Left ventricle myocardium superior (tissue), 1 donor: ENCODE measurements around the gene HIVEP2. TPM values are rescaled to one million over a fixed set of nuclear protein-coding genes. Genes with fewer than 3 reads are reported as not detected.

ENCODE experiments used
- ATAC-seq: fragments of 200-7000 bp; cut with Tn5 transposase; one replicate; pipeline ENCODE4 v1.9.1; 2020; ENCODE audit warnings: mild to moderate bottlenecking, moderate library complexity
- DNase-seq: peaks from one replicate; pipeline ENCODE4 v3.0.0-alpha.2; 2020
- intact Hi-C: fragments of 100-400 bp; cut with micrococcal nuclease; formaldehyde crosslinking; loops from one replicate; pipeline ENCODE4 v1.11.0; 2022
- total RNA-seq: library from RNA; stranded (reverse); fragmentation: NEBNext Ultra II Directional; extraction: Animal tissue kit (Norgen Biotek cat#: 25700); gene quantifications from one replicate; pipeline ENCODE4 v1.2.1, GENCODE V29; 2021
- donor health status: DM: no; HTN: yes; CAD: no; lungs with severe emphysema.

Gene HIVEP2
- total RNA-seq, 1 donor from 2014 or later = 14.4 TPM

DNA sequence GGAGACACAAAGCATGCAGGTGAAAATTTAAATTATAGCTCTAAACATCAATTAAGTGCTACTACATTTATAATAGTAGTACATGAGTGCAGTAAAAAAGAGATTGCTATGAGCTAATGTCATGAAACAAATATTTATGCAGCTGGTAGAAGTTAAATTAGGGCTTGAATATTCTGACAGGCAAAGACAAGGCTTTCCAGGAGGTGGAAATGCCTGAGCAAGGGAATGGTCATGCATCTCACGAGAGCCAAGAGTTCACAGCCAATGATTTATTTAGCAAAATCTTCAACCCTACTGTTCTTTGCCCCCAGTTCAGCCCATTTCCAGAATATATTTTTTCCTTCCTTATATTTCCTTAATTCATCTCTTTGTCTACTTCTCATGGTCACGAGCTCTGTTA is 128.9 kb downstream of the HIVEP2 start:
- DNase-seq (no peak), ATAC-seq (peak; percentile 48)
- intact Hi-C loops = no loop called here

DNA sequence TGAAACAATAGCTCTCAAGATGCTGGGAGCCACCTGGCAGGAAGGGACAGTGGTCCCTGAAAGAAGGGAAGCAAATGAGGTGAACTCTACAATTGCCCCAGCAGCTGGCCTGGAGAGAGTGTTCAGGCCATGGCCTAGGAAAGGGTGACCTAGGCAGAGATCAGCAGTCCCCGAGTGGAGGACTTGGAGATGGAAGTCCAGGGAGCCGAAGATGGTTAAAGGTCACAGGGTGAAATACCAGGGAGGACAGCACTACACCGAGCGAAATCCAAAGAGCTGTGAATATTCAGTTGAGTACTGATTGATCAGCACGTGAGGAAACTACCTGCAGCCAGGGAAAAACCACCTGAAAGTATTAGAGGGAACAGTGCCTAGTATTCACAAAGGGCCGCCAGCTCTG is 133.1 kb downstream of the HIVEP2 start:
- intact Hi-C loops = no loop called here
- DNase-seq = no peak
- ATAC-seq = no peak

DNA sequence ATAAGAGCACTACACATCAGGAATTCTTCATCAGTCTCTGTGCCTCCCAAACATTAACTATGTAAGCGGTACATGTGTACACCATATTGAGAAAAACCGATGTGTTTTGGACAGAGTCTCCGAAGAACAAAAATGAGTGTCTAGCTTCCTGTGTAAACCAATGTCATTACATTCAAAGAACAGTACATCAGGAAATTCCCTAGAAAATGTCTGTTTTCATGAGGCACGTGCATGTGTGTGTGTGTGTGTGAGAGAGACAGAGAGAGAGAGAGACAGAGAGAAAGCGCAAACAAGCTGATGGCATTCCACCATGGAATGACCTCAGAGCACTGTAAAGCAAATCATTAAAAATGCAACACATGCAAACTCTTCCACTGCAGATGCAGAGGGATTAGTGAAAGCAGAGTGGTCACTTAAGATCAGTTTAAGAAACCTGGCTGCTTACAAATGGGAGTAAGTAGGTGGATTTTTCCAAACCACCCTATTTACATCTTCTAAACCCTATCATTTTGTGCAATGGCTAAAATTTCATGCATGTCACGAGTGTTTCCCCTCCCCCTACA is 133.9 kb downstream of the HIVEP2 start:
- DNase-seq (no peak), ATAC-seq (no peak)
- intact Hi-C loops = no loop called here

DNA sequence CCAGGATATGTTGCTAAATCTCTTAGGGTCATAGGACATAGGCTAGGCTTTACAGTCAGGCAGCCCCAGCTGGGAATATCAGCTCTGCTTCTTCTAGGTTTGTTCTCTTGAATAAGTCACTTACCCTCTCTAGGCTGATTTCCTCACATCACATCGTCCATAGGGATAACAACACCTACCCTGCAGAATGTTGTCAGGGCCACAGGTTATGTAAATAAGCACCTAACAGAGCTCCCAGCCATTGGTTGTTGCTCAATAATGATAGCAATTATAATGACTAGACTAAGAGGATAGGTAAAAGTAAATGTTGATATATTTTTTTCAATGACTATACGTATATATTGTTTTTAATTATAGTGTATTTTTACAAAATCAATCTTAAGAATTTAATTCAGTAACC is 135.0 kb downstream of the HIVEP2 start:
- ATAC-seq = no peak
- intact Hi-C loops = no loop called here

DNA sequence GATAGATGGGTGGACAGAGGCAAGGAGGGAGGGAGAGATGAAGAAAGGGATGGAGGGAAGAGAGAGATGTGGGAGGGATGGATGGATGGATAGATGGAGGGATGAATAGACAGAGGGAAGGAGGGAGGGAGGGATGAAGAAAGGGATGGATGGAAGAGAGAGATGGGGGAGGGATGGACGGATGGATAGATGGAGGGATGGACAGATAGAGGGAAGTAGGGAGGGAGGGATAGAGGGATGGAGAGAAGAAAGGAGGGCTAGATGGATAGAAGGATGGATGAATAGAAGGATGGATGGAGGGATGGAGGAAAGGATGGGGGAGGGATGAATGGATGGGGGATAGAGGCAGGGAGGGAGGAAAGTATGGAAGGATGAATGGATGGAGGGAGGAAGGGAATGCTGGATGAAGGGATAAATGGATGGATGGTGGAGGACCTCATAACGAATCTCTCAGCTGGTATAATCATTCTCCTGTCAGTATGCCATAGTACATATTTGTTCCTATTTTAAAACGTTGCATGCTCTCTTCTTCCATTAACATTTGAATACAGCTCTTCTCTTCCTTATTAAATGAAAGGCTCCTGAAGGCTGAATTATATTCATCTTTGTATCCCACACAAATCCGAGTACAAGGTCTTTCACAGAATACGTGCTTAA is 136.4 kb downstream of the HIVEP2 start:
- ATAC-seq (no peak), DNase-seq (no peak)
- intact Hi-C loops = no loop called here

More for the DNA sequence above, 135.0 kb downstream of the HIVEP2 start:
- DNase-seq = no peak

DNA sequence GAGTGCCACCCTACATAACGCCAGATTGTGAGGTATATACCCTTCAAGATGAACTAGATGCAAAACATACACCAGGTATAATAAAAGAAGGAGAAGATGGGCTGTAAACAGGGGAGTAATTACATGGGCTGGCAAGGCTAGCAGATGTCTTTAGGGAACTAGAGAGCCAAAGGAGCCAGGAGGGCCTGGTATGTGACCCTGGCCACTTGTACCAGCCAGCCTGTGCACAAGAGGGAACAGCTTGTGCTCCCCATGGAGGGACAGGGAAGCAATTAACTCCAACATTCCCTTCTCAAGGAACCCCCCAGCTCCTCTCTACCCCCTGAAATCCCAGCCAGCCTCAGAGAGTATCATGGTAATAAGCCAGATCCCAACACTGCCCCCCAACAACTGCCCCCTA is 139.9 kb downstream of the HIVEP2 start:
- intact Hi-C loops = no loop called here
- DNase-seq (no peak), ATAC-seq (peak; percentile 42)

DNA sequence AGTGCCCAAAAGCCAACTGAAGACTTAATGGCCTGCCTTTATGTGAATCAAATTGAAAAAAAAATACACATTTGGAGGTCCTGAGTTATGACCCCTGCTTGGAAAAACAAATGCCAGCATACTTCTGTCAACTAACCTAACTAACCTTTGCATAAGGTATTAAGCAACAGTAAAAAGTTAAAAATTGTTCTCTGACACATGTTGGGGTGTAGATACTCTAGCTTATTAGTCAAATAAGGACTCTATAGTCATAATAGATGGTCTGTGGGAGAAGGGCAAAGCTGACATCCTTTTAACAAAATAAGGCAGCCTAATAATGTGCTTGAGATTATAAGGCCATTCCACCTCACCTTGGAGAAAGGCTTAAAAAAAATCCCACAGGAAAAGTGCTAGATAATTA is 140.5 kb downstream of the HIVEP2 start:
- ATAC-seq = no peak

DNA sequence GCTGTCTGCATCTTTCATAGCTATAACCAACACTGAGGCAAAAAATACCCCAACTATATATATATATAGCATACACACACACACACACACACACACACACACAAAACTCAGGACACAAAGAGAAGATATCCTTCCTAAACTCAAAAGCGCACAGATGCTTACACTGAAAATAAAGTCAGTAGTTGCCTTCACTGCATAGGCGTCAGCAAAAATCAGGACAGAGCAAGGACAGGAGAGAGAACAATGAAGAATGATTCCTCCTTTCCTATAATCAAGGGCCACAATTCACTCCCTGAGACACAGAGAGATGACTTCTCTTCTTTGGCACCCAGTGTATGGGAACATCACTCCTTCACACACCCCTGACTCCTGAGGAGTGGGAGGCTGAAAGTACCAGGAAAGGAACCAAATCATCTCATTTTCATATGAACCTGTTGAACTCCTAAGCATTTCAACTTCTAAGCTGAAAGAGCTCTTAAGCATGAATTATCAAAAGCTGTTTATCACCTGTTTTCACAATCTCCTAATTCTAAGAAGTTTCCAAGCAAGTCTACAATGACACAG is 141.4 kb downstream of the HIVEP2 start:
- intact Hi-C loops = no loop called here
- ATAC-seq = no peak

More for the DNA sequence above, 140.5 kb downstream of the HIVEP2 start:
- no peak for DNase-seq
- intact Hi-C loops = no loop called here

DNA sequence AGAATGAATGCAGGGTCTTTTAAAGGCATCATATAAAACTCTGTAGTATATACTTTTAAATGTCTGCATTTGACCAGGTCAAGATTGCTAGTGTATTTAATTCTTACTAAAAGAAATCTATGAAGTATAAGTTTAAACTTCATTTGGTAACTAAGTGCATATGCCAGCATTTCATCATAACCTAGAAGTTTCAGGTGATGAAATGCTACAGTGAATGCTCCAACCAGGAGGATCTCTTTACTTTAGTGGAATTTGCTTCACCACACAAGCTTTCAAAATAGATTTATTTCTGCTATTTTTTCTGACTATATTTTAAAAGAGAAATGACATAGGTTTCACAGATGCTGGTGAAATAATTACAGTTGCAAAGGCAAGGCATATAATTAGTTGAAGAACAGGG is 141.9 kb downstream of the HIVEP2 start:
- ATAC-seq = no peak

More for the DNA sequence above, 141.4 kb downstream of the HIVEP2 start:
- DNase-seq = no peak

DNA sequence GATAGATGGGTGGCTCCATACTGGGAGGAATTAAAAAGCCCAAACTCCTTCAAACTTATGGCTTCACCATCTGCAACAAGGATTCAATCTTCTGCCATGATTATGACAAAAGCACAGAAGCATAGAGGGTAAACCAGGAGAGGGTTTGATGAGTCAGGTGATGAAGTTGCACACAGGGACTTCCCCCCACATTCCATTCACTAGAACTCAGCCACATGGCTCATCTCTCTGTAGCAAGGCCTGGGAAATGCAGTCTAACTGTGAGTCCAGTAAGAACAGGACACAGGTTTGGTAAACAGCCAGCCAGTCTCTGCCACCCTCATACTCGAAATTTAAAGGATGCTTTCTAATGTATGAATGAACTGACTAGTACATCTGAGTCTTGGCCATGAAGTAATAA is 142.9 kb downstream of the HIVEP2 start:
- DNase-seq = no peak

More for the DNA sequence above, 141.9 kb downstream of the HIVEP2 start:
- intact Hi-C loops = no loop called here
- no peak for DNase-seq

DNA sequence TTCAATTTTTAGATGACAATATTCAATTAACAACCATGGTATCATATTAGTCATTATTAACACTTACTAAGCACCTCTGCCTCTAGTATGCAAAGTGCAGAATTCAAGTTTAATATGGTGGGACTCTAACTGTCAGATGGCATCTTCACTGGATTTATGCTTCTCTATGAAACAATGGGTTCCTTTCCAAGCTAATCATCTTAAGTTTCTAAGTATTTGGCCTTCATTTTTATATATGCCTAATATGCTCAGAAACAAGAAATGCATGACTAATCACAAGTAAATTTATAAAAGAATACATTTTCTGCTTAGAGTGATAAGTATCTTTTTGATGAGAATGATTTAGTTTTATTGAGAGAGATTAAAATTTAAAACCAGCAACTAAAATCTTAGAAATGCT is 144.7 kb downstream of the HIVEP2 start:
- DNase-seq = no peak
- ATAC-seq = no peak
- intact Hi-C loops = no loop called here

More for the DNA sequence above, 142.9 kb downstream of the HIVEP2 start:
- ATAC-seq = peak; percentile 77
- intact Hi-C loops = no loop called here

DNA sequence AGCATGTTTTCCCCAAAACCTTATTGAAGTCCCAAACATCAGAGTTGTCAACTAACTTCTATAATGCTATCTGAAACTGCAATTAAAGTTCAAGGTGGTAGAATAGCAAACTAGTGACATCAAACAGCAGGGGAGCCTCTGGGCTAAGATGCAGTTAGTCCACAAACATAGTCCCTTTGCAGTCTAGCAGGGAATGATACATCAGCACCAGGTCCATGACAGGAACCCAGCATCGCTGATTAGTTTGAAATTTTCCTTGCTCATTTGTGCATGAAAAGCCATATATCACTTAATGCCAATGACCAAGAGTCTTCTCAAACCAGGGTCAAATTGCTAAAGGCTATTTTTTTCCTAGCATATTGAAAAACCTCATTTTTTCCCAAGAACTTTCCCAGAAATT is 145.3 kb downstream of the HIVEP2 start:
- DNase-seq (no peak), ATAC-seq (no peak)
- intact Hi-C loops = no loop called here

DNA sequence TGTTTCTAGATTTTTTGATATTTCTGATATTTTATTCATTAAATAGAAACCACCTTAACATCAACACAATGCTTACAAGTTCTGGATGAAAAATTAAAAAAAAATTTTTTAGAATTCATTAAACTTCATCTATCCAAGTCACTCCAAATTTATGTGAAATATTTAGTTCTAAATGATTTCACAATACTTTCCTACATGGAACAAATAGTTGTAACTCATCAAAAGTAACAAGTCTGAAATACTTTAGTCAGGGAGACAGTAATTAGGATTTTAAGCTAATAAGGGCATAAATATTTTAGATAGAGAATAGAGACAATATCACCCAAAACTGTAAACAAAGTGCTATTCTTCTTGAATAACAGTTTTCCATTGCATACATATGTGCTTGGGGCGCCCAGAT is 147.8 kb downstream of the HIVEP2 start:
- intact Hi-C loops = no loop called here
- ATAC-seq (no peak), DNase-seq (no peak)

DNA sequence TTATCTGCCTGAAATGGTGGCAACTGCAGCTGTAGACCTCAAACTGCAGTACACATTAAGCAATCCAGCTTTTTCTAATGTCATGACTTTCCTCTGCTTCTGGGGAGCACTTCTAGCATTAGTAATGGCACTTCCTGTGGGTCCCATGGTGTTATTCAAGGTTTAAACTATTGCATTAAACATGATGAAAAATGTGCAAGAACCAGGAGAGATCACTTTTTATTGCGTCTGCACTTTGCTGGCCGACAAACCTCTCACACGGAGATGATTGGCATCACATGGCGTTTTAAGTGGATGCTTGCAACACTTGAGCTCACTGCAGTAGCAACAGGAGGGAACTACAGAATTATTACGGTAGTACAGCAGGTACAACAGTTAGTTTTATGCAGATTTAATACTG is 148.4 kb downstream of the HIVEP2 start:
- no peak for DNase-seq
- ATAC-seq = peak; percentile 63
- intact Hi-C loops = no loop called here

DNA sequence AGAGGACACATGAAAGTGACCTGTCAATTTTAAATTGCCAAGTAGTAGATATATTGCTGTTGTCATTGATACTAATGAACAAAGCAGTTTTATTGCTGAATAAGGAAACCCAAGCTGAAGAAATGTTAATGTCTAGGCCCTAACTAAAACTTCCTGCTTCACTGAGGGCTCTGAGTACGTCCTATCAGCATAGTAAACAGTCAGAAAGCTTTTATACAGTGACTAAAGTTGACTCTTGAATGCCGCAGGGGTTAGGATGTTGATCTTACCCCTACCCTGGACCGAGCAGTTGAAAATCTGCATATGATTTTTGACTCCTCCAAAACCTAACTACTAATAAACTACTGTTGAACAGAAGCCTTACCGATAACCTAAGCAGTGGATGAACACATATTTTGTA is 149.0 kb downstream of the HIVEP2 start:
- intact Hi-C loops = no loop called here
- ATAC-seq = no peak

DNA sequence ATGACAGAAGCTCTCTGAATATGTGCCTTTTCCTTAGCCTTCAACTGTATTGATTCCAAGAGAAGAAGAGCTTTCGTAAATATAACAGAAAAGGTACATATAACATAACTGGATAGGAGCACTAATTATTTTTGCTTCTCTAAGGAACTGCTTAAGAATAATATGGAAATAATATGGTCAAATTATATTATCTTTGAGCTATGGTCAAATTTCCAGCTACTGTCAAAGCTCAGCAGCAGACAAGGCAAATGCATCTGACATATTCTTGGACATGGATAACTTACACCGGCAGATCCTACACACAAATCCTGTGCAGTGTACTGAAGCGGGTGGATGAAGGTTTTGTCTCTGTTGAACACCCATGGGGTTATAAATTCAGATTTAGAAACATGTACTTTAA is 150.6 kb downstream of the HIVEP2 start:
- intact Hi-C loops = no loop called here
- DNase-seq (no peak), ATAC-seq (no peak)

More for the DNA sequence above, 149.0 kb downstream of the HIVEP2 start:
- DNase-seq = no peak

DNA sequence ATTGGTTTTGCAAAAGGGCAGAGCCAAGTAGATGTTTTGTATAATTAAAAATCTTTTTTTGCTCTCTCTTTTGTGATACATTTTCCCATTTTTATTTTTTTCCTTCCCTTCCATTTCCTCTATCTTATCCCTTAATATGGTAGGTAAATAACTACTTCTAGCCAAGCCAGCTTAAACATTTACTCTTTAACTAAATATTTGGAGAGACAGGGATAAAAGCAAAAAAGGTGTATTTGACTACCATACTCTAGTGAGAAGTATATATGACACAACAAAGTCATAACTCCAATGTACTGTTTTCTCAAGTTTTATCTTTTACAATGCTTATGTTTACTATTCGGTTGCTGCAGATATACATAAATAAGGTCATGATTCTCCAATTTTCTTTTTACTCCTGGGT is 154.7 kb downstream of the HIVEP2 start:
- intact Hi-C loops = no loop called here
- ATAC-seq (no peak), DNase-seq (no peak)

DNA sequence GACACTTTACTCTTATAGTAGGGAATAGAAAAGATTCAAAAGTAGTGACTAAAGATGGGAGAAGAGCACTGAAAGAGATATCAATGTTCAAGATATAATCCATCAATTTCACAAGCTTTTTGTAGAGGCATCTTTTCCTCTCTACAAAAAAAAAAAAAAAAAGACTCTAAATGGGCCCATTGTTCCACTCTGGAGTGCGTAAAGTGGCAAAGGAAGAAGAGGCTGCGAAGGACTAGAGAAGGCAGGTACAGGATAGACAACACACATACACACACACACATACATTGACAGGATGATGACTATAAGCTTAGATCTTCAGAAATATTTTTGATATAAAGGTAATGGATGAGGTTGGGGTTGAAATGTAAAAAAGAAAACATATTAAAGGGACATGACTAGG is 157.6 kb downstream of the HIVEP2 start:
- intact Hi-C loops = no loop called here
- DNase-seq (no peak), ATAC-seq (no peak)

DNA sequence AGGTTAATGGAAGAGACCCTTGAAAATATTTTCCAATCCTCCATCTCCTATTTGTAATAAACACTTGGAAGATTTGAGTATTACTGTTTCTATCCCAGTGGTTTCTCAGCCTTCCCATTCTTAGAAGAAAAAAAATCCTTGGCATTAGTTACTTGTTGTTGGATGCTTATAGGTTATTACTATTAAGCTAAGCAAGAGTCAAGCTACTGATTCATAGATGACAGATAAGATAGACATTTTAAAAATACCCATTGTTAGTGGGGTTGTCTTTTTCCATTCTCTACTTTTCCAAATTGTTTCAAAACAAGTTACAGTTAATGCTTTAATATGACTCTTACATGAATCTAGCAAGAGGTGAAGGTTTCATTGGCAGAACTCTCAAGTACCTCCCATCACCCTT is 158.5 kb downstream of the HIVEP2 start:
- intact Hi-C loops = no loop called here
- ATAC-seq (no peak), DNase-seq (no peak)

DNA sequence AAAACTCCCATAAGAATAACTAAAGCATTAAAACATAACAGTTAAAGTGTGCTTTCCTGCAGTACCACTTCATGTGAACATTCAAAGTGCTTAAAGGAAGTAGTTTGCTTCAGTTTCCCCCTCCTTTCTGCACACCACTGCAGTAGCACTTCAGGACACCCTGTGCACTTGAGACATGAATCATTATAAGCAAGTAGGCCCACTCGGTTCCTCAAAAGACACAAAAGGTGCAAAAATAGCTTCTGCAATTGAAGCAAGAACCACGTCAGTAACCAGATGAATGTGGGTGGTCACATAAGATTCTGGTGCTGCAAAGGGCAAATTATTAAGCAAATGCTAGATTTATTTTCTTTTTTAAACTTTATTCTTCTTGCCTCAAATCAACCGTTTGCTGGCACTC is 160.6 kb downstream of the HIVEP2 start:
- intact Hi-C loops = no loop called here
- ATAC-seq (peak; percentile 21), DNase-seq (no peak)

DNA sequence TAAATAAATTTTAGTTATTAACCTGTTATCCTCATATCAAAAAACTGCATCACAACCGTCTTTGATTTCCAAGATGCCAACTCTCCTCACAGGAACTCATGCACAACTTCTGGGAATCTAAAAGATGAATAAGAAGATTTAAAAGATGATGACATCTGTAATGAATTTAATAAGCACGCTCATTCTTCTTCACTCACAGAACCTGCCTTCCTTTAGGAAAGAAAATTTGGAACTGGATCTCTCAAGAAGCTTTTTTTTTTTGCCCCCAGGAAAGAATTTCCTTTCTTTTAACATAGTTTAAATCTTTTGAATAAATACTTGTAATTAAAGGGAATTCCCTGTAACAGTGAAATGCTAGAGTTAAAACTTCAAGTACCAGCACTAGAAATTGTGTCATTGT is 161.5 kb downstream of the HIVEP2 start:
- ATAC-seq (no peak), DNase-seq (no peak)
- intact Hi-C loops = no loop called here
